Mucosa of descending colon (tissue), 3 donors: ENCODE results near the gene TEX51. TPM values are rescaled to one million over a fixed set of nuclear protein-coding genes. Genes with fewer than 3 reads are reported as not detected.

Source experiments
- ATAC-seq: fragments of 200-7000 bp; cut with Tn5 transposase; one replicate; pipeline ENCODE4 v1.9.1; 2020; ENCODE audit warnings: mild to moderate bottlenecking, moderate library complexity
- DNase-seq, 3 donors: peaks; one replicate each; pipeline ENCODE4 v3.0.0-alpha.2; 2020
- H3K36me3 ChIP-seq: fragments of 200-600 bp; one replicate; pipeline ENCODE4 v1.8.0; 2021; ENCODE audit warnings: low read depth, mild to moderate bottlenecking
- H3K4me1 ChIP-seq: fragments of 200-600 bp; one replicate; pipeline ENCODE4 v1.8.0; 2021; ENCODE audit warnings: low read depth, mild to moderate bottlenecking
- H3K4me3 ChIP-seq: fragments of 200-600 bp; one replicate; pipeline ENCODE4 v1.8.0; 2021; ENCODE audit warnings: mild to moderate bottlenecking
- H3K9me3 ChIP-seq: fragments of 200-600 bp; one replicate; pipeline ENCODE4 v1.8.0; 2021; ENCODE audit warnings: mild to moderate bottlenecking
- intact Hi-C, 2 donors: fragments of 100-400 bp; cut with DNase I in 1 of 2; cut with micrococcal nuclease in 1 of 2; formaldehyde crosslinking; loops; one replicate each; pipeline versions ENCODE4 v1.11.0 to v1.11.1; 2022; cut with DNase I, micrococcal nuclease
- total RNA-seq, 3 donors: library from RNA; stranded (reverse); fragmentation: NEBNext Ultra II Directional in 2 of 3; extraction: Animal tissue kit (Norgen Biotek cat#: 25700) in 2 of 3; gene quantifications; one replicate each; pipeline versions ENCODE4 v1.2.1 to v1.2.4, GENCODE V29; 2021 to 2023
- TF ChIP-seq, protein P1 (sequence below): fragments of 200-600 bp; IDR thresholded peaks from one replicate; pipeline ENCODE4 v1.8.0; 2022; ENCODE audit warnings: antibody characterized with exemption, mild to moderate bottlenecking
- donor health status: DM: no; HTN: no; CAD: no; lungs with moderate emphysema.
- donor health status: DM: no; HTN: no; CAD: no.
- donor health status: DM: no; HTN: yes; CAD: no.

TEX51 gene
- total RNA-seq, 3 donors from 2014 or later: not detected

- intact Hi-C loops: no loop called here
- H3K36me3 ChIP-seq: no peaks in the 10 kb centered on the region
Observed at GRCh38 chr2:126949775-126950174, 51.1 kb downstream of the TEX51 start.

DNA sequence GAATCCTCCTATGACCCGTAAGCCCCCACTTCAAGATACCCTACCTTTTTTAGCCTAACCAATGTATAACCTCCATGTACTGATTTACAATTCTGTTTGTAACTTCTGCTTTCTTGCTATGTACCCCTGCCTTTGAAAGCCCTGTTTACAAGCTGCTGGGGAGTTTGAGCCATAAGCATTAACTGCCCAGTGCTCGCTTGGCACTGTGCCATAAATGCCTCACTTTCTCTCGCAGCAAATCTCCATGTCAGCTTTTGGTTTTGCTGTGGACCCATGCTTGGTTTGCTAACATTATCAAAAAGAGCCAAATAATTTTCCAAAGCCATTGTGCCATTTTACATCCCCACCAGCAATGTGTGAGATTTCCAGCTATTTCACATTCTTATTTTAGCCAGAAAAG, 51.8 kb downstream of the TEX51 start:
- no peak overlapping the region for H3K4me3 ChIP-seq
- TF ChIP-seq, protein P1, sequence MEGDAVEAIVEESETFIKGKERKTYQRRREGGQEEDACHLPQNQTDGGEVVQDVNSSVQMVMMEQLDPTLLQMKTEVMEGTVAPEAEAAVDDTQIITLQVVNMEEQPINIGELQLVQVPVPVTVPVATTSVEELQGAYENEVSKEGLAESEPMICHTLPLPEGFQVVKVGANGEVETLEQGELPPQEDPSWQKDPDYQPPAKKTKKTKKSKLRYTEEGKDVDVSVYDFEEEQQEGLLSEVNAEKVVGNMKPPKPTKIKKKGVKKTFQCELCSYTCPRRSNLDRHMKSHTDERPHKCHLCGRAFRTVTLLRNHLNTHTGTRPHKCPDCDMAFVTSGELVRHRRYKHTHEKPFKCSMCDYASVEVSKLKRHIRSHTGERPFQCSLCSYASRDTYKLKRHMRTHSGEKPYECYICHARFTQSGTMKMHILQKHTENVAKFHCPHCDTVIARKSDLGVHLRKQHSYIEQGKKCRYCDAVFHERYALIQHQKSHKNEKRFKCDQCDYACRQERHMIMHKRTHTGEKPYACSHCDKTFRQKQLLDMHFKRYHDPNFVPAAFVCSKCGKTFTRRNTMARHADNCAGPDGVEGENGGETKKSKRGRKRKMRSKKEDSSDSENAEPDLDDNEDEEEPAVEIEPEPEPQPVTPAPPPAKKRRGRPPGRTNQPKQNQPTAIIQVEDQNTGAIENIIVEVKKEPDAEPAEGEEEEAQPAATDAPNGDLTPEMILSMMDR: no peak
- peaks cover 5% of the 10 kb centered on the region for H3K4me1 ChIP-seq
- ATAC-seq: no peak
- intact Hi-C loops: no loop called here
- no peaks in the 10 kb centered on the region for H3K9me3 ChIP-seq
- no peak for DNase-seq
- no peaks in the 10 kb centered on the region for H3K36me3 ChIP-seq

More at GRCh38 chr2:126949775-126950174, 51.1 kb downstream of the TEX51 start:
- H3K9me3 ChIP-seq: no peaks in the 10 kb centered on the region
- no peak overlapping the region for H3K4me3 ChIP-seq
- TF ChIP-seq, protein P1: no peak
- no peak for ATAC-seq
- DNase-seq: no peak
- peaks cover 5% of the 10 kb centered on the region for H3K4me1 ChIP-seq

Other genes with a start within 250 kb of the TEX51 start
- 10 to 100 TPM in 2 of 3 donors, 1 to 10 TPM in 1; 6.3 to 67.8 (median 14.3) TPM for gene GYPC, start 242.7 kb upstream of the TEX51 start, total RNA-seq
- gene BIN1, start 208.3 kb downstream of the TEX51 start, total RNA-seq: 10 to 100 TPM; 37.6 to 65.7 (median 46.3) TPM